Measurements from ENCODE around the gene COLEC11. TPM values are rescaled to one million over a fixed set of nuclear protein-coding genes. Genes with fewer than 3 reads are reported as not detected.

The COLEC11 gene
- total RNA-seq, result 1.4 and 8.9 TPM in 2 replicates

GRCh38 chr2:3594493-3595281, at the start of gene COLEC11:
Gene COLEC11 (plus strand): TSS chr2:3595112. CDS start chr2:3604341, 9,229 bp downstream.

GRCh38 chr2:3558205-3559014, 36.5 kb upstream of the COLEC11 start, which contains the start of gene RNASEH1:
Gene RNASEH1 (minus strand): TSS chr2:3558333. CDS start chr2:3558260, 73 bp downstream.

GRCh38 chr2:3657881-3658280, 63.0 kb downstream of the COLEC11 start, which contains the start of gene ALLC:
Gene ALLC (plus strand): TSS chr2:3658200. CDS start chr2:3671158, 12,958 bp downstream.

Other genes starting within 250 kb of the COLEC11 start
- 27.4 and 53.5 TPM in 2 replicates for gene EIPR1, start 217.3 kb upstream of the COLEC11 start, total RNA-seq
- 78.3 and 78.4 TPM in 2 replicates for gene TRAPPC12, start 215.4 kb upstream of the COLEC11 start, total RNA-seq
- 79.2 and 93.4 TPM in 2 replicates for gene ADI1, start 75.6 kb upstream of the COLEC11 start, total RNA-seq
- gene RNASEH1, start 36.8 kb upstream of the COLEC11 start, total RNA-seq, result 14.6 and 21.1 TPM in 2 replicates
- 3,319 and 5,591 TPM in 2 replicates for gene RPS7, start 19.9 kb upstream of the COLEC11 start, total RNA-seq
- gene ALLC, start 63.1 kb downstream of the COLEC11 start, total RNA-seq, result not detected in 2 replicates
- gene DCDC2C, start 108.5 kb downstream of the COLEC11 start, total RNA-seq, result not detected in 2 replicates

Data from pericardium fibroblast (primary cell).